HL-60 (cell line): ENCODE measurements around the gene BEND3.

Experiments
- DNase-seq, 2 experiments: peaks; one replicate each; pipeline ENCODE4 v3.0.0-alpha.2; 2010 to 2020; ENCODE audit warnings: low read depth in 1 of 2, low spot score in 1 of 2
- H3K27ac ChIP-seq: fragments of 250-450 bp; sonication (Bioruptor Pico); replicated peaks from 2 replicates; pipeline ENCODE4 v1.5.1; 2020; ENCODE audit warnings: mild to moderate bottlenecking, moderate library complexity
- H3K27me3 ChIP-seq: fragments of 250-450 bp; sonication (Bioruptor Pico); 2 replicates; pipeline ENCODE4 v1.5.1; 2021; ENCODE audit warnings: mild to moderate bottlenecking, moderate library complexity; ENCODE audit not compliant: insufficient read depth, poor library complexity, severe bottlenecking
- H3K4me3 ChIP-seq: replicated peaks from 2 replicates; pipeline ENCODE4 v1.5.1; 2011; ENCODE audit warnings: mild to moderate bottlenecking, control low read depth, low read length; ENCODE audit not compliant: insufficient read depth
- CTCF ChIP-seq: IDR thresholded peaks from one replicate; pipeline ENCODE4 v1.5.1; 2011; ENCODE audit warnings: low read length, control low read depth, inconsistent platforms; ENCODE audit not compliant: insufficient read depth
- GABPA ChIP-seq: IDR thresholded peaks from 2 replicates; pipeline ENCODE4 v1.6.1; 2012; ENCODE audit warnings: low read depth
- POLR2AphosphoS5 ChIP-seq: IDR thresholded peaks from 2 replicates; pipeline ENCODE4 v1.6.1; 2012; ENCODE audit warnings: low read depth
- REST ChIP-seq: IDR thresholded peaks from 2 replicates; pipeline ENCODE4 v1.6.1; 2012; ENCODE audit warnings: low read depth; ENCODE audit not compliant: insufficient replicate concordance
- SPI1 ChIP-seq: IDR thresholded peaks from 2 replicates; pipeline ENCODE4 v1.6.1; 2012; ENCODE audit warnings: low read depth, mild to moderate bottlenecking, borderline replicate concordance

Gene BEND3

GRCh38 chr6:107154131-107154800 is 39.0 kb upstream of the BEND3 start:
- no peak for DNase-seq
- no peak overlapping the region for H3K27ac ChIP-seq

DNA sequence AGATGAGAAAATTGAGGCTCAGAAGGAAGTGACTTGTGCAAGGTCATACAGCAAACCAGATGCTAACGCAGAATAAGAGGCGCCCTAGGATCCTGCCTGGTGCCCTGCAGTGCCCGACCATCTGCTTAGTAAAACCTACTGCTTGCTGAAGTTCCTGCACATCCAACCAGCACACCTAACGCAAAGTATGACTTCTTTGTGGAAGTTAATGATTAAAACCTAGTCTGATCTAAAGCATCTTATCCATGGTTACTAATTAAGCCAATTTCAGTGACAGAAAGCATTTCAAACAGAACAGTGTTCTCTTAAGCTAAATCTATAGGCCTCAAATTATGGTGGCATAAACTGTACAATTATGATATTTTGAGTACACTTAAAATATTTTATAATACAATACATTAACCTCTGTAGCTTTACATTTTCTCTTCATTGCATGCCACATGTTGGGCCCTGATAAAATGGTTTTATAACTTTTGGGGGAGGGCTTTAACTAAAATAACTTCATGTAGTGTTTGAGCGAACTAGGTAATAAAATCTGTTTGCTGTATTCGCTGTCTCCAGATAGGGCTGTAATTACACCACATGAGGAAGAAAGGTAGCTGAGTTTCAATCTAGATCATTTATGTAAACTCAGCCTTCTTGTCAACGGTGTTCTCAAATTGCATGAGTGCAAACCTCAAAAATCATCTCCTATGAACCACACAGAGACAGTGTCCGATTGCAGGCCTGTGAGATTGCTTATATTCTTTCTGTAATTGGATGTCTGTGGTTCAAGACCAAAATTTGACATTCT is 37.5 kb upstream of the BEND3 start:
- DNase-seq = no peak
- Histone ChIP-seq H3K27ac (no peak overlapping the region), H3K27me3 (no peaks in the 10 kb centered on the region), H3K4me3 (no peak overlapping the region)
- TF ChIP-seq POLR2AphosphoS5 (no peak), CTCF (no peak), REST (no peak), SPI1 (no peak), GABPA (no peak)

More at GRCh38 chr6:107154131-107154800, 39.0 kb upstream of the BEND3 start:
- no peak for TF ChIP-seq REST
- no peak for TF ChIP-seq POLR2AphosphoS5
- TF ChIP-seq CTCF = no peak
- TF ChIP-seq SPI1 = no peak
- TF ChIP-seq GABPA = no peak
- no peak overlapping the region for H3K4me3 ChIP-seq
- H3K27me3 ChIP-seq = no peaks in the 10 kb centered on the region

GRCh38 chr6:107144666-107145065 is 29.4 kb upstream of the BEND3 start:
- H3K27ac ChIP-seq = no peak overlapping the region
- no peaks in the 10 kb centered on the region for H3K27me3 ChIP-seq
- TF ChIP-seq POLR2AphosphoS5 = no peak
- no peak for TF ChIP-seq GABPA
- no peak for TF ChIP-seq REST
- no peak for TF ChIP-seq CTCF
- TF ChIP-seq SPI1 = no peak
- DNase-seq = no peak
- H3K4me3 ChIP-seq = no peak overlapping the region
